ENCODE data around the gene KIAA1328.
"Not testable (repeated sequence)": the region's sequence is repeated elsewhere in the genome, so short reads cannot be mapped to it uniquely, and the experiment has no call there.

The KIAA1328 gene

GRCh38 chr18:36828630-36829361 lies at the start of gene KIAA1328, which contains the start of gene TPGS2:
TSS of gene KIAA1328 (plus strand) at chr18:36829127. CDS start at chr18:36829139, 12 bp downstream.
TSS of gene TPGS2 (minus strand) at chr18:36829002. CDS start at chr18:36828767, 235 bp downstream.
- intact Hi-C loops (cut with DNase I) = no loop called here
- DNase-seq = peak; percentile 61 to 93 (median 87)

GRCh38 chr18:36780748-36781147 lies 48.2 kb upstream of the KIAA1328 start:
- intact Hi-C loops (cut with DNase I) = no loop called here
- no peak for DNase-seq

- no peak for DNase-seq
- intact Hi-C loops (cut with DNase I) = no loop called here
Observed at GRCh38 chr18:36782710-36783109, 46.2 kb upstream of the KIAA1328 start.

GRCh38 chr18:36783792-36784191 lies 45.1 kb upstream of the KIAA1328 start:
- no peak for DNase-seq
- intact Hi-C loops (cut with DNase I) = no loop called here

- intact Hi-C loops (cut with DNase I) = no loop called here
- DNase-seq = no peak
Observed at GRCh38 chr18:36786686-36787085, 42.2 kb upstream of the KIAA1328 start.

- intact Hi-C loops (cut with DNase I) = no loop called here
Observed at GRCh38 chr18:36792634-36793283, 36.2 kb upstream of the KIAA1328 start.

GRCh38 chr18:36798738-36799473 lies 30.0 kb upstream of the KIAA1328 start:
- DNase-seq = no peak

More at GRCh38 chr18:36792634-36793283, 36.2 kb upstream of the KIAA1328 start:
- DNase-seq = no peak

GRCh38 chr18:36805105-36805504 lies 23.8 kb upstream of the KIAA1328 start:
- intact Hi-C loops (cut with DNase I) = no loop called here
- DNase-seq = no peak

More at GRCh38 chr18:36798738-36799473, 30.0 kb upstream of the KIAA1328 start:
- intact Hi-C loops (cut with DNase I) = no loop called here

- no peak for DNase-seq
- intact Hi-C loops (cut with DNase I) = no loop called here
Observed at GRCh38 chr18:36808681-36809080, 20.2 kb upstream of the KIAA1328 start.

- intact Hi-C loops (cut with DNase I) = no loop called here
- DNase-seq = peak in 31 of 42 donors; percentile 7 to 74 (median 39)
Observed at GRCh38 chr18:36809590-36810381, 19.1 kb upstream of the KIAA1328 start.

- intact Hi-C loops (cut with DNase I) = no loop called here
- DNase-seq = peak in 11 of 42 donors; percentile 4 to 55 (median 16)
Observed at GRCh38 chr18:36811430-36811829, 17.5 kb upstream of the KIAA1328 start.

GRCh38 chr18:36811955-36812354 lies 17.0 kb upstream of the KIAA1328 start:
- DNase-seq = no peak
- intact Hi-C loops (cut with DNase I) = no loop called here

GRCh38 chr18:36812678-36813077 lies 16.2 kb upstream of the KIAA1328 start:
- no peak for DNase-seq
- intact Hi-C loops (cut with DNase I) = no loop called here

GRCh38 chr18:36813101-36813775 lies 15.7 kb upstream of the KIAA1328 start:
- intact Hi-C loops (cut with DNase I) = no loop called here
- DNase-seq = no peak

GRCh38 chr18:36813824-36814223 lies 15.1 kb upstream of the KIAA1328 start:
- intact Hi-C loops (cut with DNase I) = no loop called here
- DNase-seq = no peak

GRCh38 chr18:36814994-36815393 lies 13.9 kb upstream of the KIAA1328 start:
- intact Hi-C loops (cut with DNase I) = no loop called here
- DNase-seq = no peak

GRCh38 chr18:36816096-36816495 lies 12.8 kb upstream of the KIAA1328 start:
- DNase-seq; intact Hi-C loops (cut with DNase I): not testable (repeated sequence)

GRCh38 chr18:36817039-36817438 lies 11.9 kb upstream of the KIAA1328 start:
- intact Hi-C loops (cut with DNase I) = no loop called here

More at GRCh38 chr18:36817039-36817438, 11.9 kb upstream of the KIAA1328 start:
- DNase-seq = no peak
